GM12874 (cell line): Measurements from ENCODE around the gene KRT38.

Experiments
- TF ChIP-seq, protein P1 (sequence below): IDR thresholded peaks from 2 replicates; pipeline ENCODE4 v1.5.1; 2011; ENCODE audit warnings: low read depth, mild to moderate bottlenecking, control low read depth, low read length, moderate library complexity; ENCODE audit not compliant: insufficient read depth

The KRT38 gene

DNA sequence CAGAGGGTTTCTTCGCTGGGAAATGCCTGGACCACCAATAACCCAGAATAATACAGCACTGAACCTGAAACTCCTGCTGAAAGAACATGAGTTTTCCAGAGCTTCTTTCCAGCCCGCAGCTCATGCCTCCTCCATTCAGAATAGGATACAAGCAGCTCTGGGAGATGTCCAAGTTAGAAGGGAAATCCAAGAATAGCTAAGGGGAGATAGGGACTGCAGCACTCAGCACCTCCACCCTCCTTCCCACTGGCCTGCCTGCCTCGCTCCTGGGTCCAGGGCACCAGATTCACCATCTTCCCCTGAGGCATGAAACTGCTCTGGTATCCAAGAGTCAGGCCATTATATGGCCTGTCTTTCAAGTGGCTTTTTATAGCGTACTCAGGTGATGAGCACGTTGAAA is 47.5 kb downstream of the KRT38 start:
- TF ChIP-seq, protein P1, sequence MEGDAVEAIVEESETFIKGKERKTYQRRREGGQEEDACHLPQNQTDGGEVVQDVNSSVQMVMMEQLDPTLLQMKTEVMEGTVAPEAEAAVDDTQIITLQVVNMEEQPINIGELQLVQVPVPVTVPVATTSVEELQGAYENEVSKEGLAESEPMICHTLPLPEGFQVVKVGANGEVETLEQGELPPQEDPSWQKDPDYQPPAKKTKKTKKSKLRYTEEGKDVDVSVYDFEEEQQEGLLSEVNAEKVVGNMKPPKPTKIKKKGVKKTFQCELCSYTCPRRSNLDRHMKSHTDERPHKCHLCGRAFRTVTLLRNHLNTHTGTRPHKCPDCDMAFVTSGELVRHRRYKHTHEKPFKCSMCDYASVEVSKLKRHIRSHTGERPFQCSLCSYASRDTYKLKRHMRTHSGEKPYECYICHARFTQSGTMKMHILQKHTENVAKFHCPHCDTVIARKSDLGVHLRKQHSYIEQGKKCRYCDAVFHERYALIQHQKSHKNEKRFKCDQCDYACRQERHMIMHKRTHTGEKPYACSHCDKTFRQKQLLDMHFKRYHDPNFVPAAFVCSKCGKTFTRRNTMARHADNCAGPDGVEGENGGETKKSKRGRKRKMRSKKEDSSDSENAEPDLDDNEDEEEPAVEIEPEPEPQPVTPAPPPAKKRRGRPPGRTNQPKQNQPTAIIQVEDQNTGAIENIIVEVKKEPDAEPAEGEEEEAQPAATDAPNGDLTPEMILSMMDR: no peak

DNA sequence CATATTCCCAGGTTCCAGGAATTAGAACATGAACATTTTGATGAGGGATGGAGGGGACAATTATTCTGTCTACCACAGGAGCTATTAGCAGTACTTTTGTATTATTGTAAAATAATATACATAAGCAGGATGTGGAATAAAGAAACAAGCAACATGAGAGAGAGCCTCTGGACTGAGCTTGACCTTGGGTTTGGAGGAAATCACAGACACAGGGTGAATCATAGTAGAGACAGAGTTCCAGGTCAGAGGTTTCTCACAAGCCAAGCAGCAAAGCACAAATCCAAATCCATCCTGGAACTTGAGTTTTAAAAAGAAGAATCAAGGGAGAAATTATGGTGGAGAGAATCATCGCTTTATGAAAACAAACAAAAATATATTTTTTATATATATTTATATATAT is 48.5 kb downstream of the KRT38 start:
- TF ChIP-seq, protein P1: no peak

DNA sequence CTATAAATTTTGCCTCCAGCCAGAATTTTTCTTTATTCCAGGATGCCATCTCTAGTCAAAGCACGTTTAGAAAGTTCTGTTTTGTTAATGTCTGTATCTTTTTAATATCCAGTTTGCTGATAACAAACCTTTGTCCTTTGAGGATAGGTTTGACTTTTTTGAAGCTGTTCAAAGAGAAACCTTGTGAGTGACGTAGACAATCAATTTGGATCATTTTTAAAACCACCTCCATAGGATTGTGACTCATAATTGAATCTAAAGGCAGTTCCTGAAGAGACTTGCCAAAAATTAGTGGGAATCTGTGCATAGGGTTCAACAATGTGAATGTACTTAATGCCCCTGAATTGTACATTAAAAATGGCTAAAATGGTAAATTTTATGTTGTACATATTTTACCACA is 49.2 kb downstream of the KRT38 start:
- TF ChIP-seq, protein P1: no peak

DNA sequence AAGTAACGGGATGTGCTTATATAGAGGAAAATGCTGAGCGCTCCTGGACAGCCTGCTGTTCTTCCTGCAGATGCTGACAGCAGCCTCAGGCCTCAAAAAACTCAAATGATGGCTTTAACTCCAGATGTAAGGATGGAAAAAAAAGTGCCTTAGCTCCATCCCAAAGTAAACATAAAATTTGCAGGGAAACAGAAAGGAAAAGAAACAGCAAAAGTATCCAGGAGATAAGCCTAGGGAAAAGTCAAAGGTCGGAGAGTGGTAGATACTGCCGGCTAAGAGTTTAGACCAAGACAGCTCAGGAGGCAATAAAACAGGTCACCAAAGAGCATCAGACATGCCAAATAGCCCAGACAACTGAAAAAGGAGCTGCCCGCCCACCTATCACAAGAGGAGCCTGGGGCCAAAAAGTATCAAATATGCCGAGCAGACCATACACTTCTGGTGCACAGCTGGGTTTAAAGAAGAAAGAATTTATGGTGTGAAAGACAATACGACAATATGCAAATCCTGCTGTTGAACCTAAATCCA is 50.3 kb downstream of the KRT38 start:
- TF ChIP-seq, protein P1: no peak

DNA sequence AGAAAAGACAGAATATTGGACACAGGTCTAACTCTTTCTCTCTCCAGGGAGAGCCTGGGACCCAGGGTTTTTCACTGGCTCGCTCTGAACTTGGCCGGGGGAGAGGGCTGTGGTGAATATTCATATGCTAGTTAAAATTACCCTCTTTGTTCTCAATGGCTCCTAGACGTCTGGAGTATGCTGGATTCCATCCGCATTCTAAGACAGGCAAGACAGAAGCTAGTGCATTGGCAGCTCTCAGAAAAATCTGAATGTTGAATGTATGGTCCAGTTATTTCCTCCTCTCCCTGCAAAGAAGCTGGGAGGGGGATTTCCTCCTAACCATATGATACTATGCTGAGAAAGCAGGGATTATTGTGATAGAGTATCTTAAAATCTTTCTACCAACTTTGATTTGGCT is 53.1 kb downstream of the KRT38 start:
- TF ChIP-seq, protein P1: no peak

DNA sequence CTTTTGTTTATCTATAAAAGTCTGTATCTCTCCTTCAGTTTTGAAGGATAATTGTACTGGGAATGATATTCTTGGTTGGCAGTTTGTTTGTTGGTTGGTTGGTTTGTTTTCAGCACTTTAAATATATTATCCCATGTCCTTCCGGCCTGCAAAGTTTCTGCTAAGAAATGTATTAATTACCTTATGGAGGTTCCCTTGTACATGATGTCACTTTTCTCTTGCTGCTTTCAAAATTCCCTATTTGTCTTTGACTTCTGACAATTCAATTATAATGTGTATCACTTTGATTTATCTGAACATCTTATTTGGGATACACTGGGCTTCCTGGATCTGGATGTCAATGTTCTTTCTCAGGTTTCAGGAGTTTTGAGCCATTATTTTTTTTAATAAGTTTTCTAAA is 54.6 kb downstream of the KRT38 start:
- TF ChIP-seq, protein P1: no peak
